Pulmonary artery endothelial cell (primary cell): ENCODE data around the gene ARHGEF33. TPM values are rescaled to one million over a fixed set of nuclear protein-coding genes. Genes with fewer than 3 reads are reported as not detected.
"Not testable (repeated sequence)": the region's sequence is repeated elsewhere in the genome, so short reads cannot be mapped to it uniquely, and the experiment has no call there.

Source experiments
- DNase-seq: peaks from one replicate; pipeline ENCODE4 v3.0.0-alpha.2; 2011; ENCODE audit warnings: low read depth, low spot score
- total RNA-seq: library from RNA; depleted of rRNA; stranded (reverse); fragments of >200 nt; gene quantifications from 2 replicates; pipeline ENCODE4 v1.2.3, GENCODE V29; 2014

Gene ARHGEF33
- total RNA-seq, 1 donor from 2014 or later = 0.07 TPM

- DNase-seq = no peak
These were observed 20.2 kb downstream of the ARHGEF33 start for GRCh38 chr2:38909872-38910271.

GRCh38 chr2:38911191-38911590 lies 21.5 kb downstream of the ARHGEF33 start:
- DNase-seq = no peak

- no peak for DNase-seq
These were observed 22.9 kb downstream of the ARHGEF33 start for GRCh38 chr2:38912619-38913018.

GRCh38 chr2:38922389-38922788 lies 32.7 kb downstream of the ARHGEF33 start:
- no peak for DNase-seq

- no peak for DNase-seq
These were observed 33.2 kb downstream of the ARHGEF33 start for GRCh38 chr2:38922902-38923301.

GRCh38 chr2:38925982-38926381 lies 36.3 kb downstream of the ARHGEF33 start:
- no peak for DNase-seq

- DNase-seq = no peak
These were observed 40.9 kb downstream of the ARHGEF33 start for GRCh38 chr2:38930600-38930999.

- no peak for DNase-seq
These were observed 42.9 kb downstream of the ARHGEF33 start for GRCh38 chr2:38932586-38932985.

- DNase-seq = no peak
These were observed 44.0 kb downstream of the ARHGEF33 start for GRCh38 chr2:38933653-38934052.

- DNase-seq = no peak
These were observed 45.1 kb downstream of the ARHGEF33 start for GRCh38 chr2:38934742-38935141.

GRCh38 chr2:38935568-38936172 lies 46.0 kb downstream of the ARHGEF33 start:
- no peak for DNase-seq

GRCh38 chr2:38936516-38936915 lies 46.8 kb downstream of the ARHGEF33 start:
- DNase-seq = not testable (repeated sequence)

- no peak for DNase-seq
These were observed 47.9 kb downstream of the ARHGEF33 start for GRCh38 chr2:38937548-38937947.

GRCh38 chr2:38940746-38941145 lies 51.1 kb downstream of the ARHGEF33 start:
- no peak for DNase-seq

GRCh38 chr2:38943784-38944183 lies 54.1 kb downstream of the ARHGEF33 start:
- DNase-seq = no peak

- no peak for DNase-seq
These were observed 55.7 kb downstream of the ARHGEF33 start for GRCh38 chr2:38945372-38945771.

- DNase-seq = no peak
These were observed 56.2 kb downstream of the ARHGEF33 start for GRCh38 chr2:38945911-38946310.

- DNase-seq = peak; percentile 54
These were observed 57.9 kb downstream of the ARHGEF33 start for GRCh38 chr2:38947241-38948239.

- no peak for DNase-seq
These were observed 58.8 kb downstream of the ARHGEF33 start for GRCh38 chr2:38948387-38948882.

- DNase-seq = no peak
These were observed 59.3 kb downstream of the ARHGEF33 start for GRCh38 chr2:38948995-38949394.

GRCh38 chr2:38951766-38952165 lies 62.1 kb downstream of the ARHGEF33 start:
- DNase-seq = no peak

GRCh38 chr2:38957972-38958371 lies 68.3 kb downstream of the ARHGEF33 start:
- DNase-seq = no peak
